GM19438 (cell line): ENCODE measurements around the gene ERBIN.
"Not testable (repeated sequence)": the region's sequence is repeated elsewhere in the genome, so short reads cannot be mapped to it uniquely, and the experiment has no call there.

Experiments
- ATAC-seq: cut with Tn5 transposase; IDR thresholded peaks from one replicate; pipeline ENCODE4 v1.9.1; 2021; ENCODE audit warnings: low read depth; ENCODE audit not compliant: unreplicated experiment

ERBIN gene, protein sequence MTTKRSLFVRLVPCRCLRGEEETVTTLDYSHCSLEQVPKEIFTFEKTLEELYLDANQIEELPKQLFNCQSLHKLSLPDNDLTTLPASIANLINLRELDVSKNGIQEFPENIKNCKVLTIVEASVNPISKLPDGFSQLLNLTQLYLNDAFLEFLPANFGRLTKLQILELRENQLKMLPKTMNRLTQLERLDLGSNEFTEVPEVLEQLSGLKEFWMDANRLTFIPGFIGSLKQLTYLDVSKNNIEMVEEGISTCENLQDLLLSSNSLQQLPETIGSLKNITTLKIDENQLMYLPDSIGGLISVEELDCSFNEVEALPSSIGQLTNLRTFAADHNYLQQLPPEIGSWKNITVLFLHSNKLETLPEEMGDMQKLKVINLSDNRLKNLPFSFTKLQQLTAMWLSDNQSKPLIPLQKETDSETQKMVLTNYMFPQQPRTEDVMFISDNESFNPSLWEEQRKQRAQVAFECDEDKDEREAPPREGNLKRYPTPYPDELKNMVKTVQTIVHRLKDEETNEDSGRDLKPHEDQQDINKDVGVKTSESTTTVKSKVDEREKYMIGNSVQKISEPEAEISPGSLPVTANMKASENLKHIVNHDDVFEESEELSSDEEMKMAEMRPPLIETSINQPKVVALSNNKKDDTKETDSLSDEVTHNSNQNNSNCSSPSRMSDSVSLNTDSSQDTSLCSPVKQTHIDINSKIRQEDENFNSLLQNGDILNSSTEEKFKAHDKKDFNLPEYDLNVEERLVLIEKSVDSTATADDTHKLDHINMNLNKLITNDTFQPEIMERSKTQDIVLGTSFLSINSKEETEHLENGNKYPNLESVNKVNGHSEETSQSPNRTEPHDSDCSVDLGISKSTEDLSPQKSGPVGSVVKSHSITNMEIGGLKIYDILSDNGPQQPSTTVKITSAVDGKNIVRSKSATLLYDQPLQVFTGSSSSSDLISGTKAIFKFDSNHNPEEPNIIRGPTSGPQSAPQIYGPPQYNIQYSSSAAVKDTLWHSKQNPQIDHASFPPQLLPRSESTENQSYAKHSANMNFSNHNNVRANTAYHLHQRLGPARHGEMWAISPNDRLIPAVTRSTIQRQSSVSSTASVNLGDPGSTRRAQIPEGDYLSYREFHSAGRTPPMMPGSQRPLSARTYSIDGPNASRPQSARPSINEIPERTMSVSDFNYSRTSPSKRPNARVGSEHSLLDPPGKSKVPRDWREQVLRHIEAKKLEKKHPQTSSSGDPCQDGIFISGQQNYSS (N-terminal part only)

DNA sequence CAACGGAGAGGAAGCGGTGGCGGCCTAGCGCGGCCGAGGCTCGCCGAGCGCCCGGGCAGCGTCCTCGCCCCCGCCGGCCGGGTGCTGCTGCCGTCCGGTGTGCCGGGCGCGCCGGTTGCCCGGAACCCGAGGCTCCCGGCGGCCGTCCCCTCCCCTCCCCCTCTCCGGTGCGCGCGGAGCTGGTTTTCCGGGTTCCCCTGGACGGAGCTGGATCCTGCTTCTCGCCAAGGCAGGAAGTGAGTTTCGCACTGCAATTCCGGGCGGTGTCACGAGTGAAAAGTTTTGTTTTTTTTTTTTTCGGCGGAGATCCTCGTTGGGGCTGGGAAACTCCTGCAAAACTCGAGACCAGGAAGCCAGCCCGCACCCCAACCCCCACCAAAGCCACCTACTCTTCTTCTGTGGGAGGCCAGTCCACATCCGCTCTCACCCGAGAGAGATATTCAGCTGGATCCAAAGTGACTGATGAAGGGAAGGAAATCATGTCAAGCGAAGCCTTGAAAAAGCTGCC is at the start of gene ERBIN:
ERBIN (plus strand) TSS at position 300 of the 508 bp plus-strand sequence. CDS start 66,144 bp downstream, outside the sequence.
- peak; percentile 19 for ATAC-seq

DNA sequence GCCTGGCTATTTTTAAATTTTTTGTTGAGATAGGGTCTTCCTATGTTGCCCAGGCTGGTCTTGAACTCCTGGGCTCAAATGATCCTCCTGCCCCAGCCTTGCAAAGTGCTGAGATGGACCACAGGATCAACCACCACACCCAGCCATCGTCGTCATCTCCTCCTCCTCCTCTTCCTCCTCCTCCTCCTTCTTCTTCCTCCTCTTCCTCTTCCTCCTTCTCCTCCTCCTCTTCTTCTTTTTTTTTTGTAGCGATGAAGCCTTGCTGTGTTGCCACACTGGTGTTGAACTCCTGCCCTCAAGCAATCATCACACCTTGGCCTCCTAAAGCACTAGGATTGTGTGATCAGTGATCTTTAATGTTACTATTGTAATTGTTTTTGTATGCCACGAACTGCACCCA is 49.4 kb upstream of the ERBIN start:
- no peak for ATAC-seq

DNA sequence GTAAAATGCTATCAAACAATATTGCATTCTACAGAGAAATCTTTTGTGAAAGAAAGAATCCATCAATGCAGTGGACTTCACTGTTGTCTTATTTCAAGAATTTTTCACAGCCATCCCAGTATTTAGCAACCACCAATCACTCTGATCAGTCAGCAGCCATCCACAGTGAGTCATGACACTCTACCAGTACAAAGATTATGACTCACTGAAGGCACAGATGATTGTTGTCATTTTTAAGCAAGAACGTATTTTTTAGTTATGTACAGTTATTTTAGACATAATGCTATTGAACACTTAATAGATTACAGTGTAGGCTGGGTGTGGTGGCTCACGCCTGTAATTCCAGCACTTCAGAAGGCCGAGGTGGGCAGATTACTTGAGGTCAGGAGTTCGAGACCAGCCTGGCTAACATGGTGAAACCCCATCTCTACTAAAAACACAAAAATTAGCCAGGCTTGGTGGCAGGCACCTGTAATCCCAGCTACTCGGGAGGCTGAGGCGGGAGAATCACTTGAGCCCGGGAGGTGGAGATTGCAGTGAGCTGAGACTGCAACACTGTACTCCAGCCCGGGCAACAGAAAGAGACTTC is 46.6 kb upstream of the ERBIN start:
- ATAC-seq = not testable (repeated sequence)

DNA sequence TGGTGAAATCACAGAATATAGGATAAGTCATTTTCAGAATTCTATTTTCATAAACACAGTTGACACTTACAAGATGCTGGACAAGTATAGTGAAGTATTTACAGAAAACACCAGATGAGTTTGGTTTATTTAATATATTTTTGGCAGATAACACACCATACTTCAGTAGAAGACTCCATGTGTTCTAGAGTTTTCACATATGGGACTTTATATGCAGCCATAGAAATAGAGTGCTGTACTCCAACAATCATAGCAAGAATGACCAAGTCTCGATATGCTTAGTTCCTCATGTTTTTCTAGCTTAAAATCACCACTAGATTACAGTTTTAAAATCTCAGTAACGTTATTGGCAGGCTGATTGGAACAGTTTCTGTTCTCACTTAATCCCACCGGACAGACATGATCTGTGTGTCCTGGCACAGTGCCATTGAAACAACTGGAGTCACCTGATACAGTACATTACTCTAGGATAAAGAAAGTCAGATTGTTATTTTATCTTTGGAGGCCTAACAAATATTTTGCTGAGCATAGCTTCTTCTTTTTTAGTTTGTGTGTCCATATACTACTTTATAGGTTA is 45.8 kb upstream of the ERBIN start:
- no peak for ATAC-seq

DNA sequence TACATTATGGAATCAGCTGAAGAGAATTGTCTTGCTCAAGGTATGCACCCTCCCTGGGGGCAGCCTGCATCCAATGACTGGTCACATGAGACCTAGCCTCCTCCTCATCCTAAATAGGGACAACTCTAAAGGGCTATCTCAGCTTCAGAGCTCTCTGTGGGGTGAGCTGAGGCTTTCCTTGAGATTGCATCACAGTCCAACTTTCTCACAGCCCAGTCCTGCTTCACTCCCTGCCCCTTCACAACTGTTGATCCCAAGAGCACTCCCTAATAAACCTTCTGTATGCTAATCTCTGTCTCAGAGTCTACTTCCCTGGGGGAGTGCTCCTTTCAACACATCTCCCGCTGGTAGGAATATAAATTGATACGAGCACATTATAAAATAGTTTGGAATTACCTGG is 44.1 kb upstream of the ERBIN start:
- no peak for ATAC-seq

DNA sequence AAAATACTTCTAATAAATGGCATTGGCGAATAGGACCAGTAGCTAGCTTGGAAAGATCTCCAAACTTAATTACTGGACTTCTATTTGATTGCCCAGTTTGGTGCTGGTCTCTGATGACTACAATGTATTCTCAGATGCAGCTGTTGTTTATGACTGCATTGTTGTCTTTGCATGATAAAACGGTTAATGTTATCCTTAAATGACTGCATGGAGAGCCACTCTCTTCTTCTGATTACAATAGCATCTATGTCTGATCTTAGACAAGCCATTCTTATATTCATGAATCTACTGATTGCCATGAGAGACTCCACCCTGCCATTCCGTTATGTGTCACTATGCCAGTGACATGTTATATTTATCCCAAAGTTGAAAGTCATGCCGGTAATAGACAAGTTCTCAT is 42.9 kb upstream of the ERBIN start:
- ATAC-seq = no peak

DNA sequence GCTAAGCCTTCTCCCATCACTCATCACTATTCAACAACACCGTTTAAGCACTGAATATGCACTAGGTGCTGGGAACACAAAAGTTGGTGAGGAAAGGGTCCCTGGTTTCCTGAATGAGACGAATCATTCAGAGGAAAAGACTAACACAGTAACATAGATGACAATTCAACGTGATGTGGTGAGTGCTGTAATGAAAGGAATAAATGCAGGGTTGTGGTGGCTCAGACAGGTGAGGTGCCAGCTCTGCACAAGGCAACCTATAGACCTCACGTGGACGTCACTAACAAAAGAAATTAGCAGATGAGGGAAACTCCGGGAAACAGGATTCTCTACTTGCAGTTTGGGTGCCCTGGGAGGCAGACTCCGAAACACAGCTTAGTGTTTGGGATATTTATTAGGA is 40.0 kb upstream of the ERBIN start:
- no peak for ATAC-seq

DNA sequence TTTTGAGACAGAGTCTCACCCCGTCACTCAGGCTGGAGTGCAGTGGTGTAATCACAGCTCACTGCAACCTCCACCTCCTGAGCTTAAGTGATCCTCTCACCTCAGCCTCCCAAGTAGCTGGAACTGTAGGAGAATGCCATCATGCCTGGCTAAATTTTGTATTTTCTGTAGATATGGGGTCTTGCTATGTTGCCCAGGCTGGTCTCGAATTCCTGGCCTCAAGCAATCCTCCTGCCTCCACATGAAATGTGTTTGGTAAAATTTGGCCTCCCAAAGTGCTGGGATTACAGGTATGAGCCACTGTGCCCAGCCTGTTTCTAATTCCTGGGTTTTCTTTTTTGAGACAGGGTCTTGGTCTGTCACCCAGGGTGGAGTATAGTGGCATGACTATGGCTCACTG is 34.4 kb upstream of the ERBIN start:
- not testable (repeated sequence) for ATAC-seq

DNA sequence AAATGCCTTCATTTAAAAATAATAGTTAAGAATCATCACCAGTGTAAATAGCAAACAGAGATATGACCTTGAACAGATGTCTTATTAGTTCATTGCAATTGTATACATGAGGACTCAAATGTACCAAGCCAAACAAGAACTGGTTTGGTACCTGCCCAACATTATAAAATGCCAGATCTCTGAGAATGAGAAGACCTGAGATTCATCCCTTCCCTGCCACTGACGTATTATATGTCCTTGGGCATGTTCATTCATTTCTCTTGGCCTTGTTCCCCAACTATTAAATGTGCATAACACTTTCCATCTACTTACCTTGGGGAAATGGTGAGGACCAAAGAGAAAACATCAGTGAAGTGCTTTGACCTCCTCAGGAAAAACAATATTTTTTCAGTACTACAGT is 33.6 kb upstream of the ERBIN start:
- ATAC-seq = no peak

DNA sequence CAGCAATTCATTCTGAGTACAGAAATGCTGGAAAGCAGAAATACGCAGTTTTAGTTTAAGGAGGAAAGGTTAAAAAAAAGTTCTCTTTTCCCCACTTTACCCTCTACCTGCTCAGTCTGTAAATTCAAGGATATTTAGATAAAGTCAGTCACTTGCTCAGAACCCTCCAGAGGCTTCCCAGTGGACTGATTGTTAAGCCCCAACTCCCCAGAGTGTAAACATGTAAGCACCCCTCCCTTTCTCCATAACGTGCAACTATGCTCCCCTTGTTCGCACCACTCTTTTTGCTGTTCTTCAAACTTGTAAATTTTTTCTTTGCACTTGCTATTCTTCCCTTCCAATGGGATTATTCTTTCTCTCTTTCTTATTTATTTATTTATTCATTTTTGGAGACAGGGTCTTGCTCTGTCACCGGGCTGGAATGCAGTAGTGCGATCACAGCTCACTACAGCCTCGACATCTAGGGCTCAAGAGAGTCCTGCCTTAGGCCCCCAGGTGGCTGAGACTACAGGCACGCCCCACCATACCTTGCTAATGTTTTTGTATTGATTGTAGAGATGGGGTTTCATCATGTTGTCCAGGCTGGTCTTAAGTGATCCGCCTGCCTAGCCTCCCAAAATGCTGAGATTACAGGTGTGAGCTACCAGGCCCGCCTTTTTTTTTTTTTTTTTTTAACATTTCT is 32.5 kb upstream of the ERBIN start:
- ATAC-seq = no peak

DNA sequence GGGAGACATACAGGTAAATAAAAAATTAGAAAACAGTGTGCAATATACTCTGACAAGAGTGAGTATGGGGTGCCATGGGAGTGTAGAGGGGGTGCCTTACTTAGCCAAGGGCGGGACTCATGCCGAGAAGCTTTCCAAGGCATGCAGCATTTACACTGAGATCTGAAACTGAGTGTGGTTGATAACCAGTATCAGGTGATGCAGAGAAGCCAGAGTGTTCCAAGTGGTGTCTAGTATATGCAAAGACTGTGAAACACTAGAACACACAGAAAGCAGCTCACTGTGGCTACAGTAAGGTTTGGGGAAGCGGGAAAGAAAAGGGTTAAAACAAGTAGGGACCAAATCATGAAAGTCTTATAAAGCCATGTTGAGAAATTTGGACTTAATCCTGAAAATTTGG is 30.5 kb upstream of the ERBIN start:
- no peak for ATAC-seq

DNA sequence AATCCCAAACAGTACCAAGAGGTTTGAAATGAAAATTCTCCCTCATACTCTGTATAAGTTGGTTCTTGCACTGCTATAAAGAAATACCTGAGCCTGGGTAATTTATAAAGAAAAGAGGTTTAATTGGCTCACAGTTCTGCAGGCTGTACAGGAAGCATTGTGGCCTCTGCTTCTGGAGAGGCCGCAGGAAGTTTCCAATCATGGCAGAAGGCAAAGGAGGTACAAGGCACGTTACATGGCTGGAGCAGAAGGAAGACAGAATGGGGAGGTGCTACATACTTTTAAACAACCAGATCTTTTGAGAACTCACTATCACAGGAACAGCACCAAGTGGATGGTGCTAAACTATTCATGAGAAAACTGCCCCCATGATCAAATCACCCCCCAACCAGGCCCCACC is 25.6 kb upstream of the ERBIN start:
- no peak for ATAC-seq

DNA sequence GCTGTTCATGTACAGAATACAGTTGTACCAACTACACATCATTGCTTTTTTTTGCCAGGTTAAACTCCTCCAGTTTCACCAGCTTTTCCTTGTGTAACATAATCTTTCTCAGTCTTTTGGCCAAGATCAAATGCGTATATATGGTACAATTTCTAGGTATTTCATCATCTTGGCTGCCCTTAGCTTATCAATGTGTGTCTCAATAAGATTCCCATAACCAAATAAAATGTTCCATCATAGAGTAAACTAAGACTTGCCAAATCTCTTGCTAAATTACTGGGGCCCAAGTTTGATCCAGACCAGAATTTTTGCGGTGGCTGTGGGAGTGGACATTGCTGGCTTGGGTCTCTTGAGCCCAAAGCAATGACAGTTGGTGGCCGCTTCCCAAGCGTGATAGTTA is 24.3 kb upstream of the ERBIN start:
- no peak for ATAC-seq

DNA sequence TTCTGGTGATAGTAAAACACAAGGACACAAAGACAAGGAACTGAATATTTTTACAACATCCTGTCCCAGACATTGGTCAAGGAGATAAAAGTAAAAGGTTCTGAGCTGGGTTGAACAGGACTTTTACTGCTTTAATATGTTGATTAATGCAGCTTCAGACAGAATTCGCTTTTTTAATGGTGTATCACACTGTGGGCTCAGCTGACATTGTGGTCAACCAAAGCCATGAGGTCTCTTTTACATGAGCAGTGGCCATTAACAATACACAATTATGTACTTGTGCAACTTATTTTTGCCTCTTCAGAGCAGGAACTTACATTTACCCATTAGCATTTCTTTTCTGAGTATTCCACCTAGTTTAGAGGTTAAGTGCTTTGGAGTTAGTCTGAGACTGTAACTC is 22.8 kb upstream of the ERBIN start:
- no peak for ATAC-seq

DNA sequence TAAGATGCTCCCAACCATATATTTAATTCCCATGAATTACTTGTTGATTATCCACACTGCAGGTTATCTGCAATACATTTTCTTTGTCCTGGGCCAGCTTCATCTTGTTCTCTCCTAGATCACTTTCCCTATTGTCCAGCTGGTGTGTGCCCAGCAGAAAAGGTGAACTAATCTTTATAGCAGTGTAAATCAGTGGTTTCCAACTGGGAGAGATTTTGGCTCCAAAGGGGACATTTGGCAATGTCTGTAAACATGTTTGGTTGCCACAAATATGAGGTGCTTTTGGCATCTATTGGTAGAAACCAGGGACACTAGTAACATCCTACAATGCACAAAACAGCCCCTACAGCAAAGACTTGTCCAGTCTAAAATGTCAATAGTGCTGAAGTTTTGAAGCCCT is 20.1 kb upstream of the ERBIN start:
- no peak for ATAC-seq

DNA sequence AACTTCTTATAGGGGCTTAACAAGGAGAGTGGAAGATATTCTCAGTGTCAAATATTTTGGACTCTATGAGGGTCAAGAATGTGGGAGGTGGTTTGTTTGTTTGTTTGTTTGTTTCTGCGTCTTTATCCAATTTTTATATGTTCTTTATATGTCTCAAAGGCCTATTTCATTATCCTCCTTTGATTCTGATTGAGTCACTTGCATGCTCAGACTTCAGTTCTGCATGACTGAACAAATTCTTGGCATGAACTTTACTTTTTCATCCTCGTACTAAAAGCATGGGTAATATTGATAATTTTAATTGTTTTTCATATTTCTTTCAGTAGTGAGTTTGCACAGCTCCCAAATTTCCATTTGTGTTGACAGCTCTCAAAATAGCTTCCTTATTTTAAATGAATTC is 19.2 kb upstream of the ERBIN start:
- no peak for ATAC-seq

DNA sequence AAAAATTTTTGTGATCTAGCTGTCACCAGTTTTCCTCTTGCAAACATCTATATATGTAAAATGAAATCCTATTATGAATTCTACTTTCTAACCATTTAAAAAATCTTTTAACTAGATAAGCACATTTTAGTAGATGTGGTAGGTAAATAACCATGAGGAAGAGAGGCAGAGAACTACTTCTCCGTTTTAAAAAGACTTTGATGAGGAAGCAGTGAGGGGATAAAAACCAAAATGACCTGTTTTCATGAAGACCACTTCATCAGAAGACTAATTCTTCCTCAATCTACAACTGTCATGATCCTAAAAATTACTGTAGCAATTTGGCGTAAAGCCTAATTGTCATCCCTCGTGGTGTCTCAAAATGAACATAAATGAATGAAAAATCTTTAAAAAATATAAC is 15.7 kb upstream of the ERBIN start:
- ATAC-seq = no peak

DNA sequence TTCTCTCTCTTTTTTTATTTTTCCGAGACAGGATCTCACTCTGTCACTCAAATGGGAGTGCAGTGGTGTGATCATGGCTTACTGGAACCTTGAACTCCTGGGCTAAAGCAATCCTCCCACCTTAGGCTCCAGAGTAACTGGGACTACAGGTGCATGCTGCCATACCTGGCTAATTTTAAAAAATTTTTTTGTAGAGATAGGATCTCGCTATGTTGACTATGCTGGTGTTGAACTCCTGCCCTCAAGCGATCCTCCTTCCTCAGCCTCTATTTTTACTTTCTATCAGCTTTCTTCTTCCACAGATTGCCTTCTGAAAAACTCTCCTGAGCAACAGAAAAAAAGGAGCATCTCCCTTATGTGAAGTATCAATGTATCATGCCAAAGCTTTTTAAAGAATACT is 14.1 kb upstream of the ERBIN start:
- ATAC-seq = no peak

DNA sequence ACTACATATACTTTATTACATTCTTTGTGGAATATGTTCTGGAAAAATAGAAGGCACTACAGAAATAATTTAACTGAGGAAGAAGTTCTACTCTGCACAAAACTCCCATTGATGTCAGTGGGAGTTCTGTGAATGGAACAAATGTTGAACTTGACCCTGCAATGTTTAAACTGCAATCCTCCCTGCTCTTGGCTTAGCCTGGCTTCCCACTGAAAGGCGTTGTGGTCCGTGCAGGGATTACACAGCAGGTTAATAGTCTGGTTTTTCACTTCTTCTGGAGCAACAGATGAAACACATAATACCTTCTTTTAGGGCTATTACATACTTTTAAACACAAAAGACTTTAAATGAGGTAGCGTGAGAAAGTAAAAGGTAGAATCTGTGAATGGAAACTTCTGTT is 12.9 kb upstream of the ERBIN start:
- ATAC-seq = no peak
